MM.1S (cell line): ENCODE results near the gene MOSMO.

Source experiments
- DNase-seq: peaks from one replicate; pipeline ENCODE4 v3.0.0-alpha.2; 2015
- H2AFZ ChIP-seq: fragments of 300-600 bp; sonication (generic); 2 replicates; pipeline ENCODE4 v1.6.0; 2016; ENCODE audit warnings: antibody characterized with exemption, low read length
- H3F3A ChIP-seq: fragments of 300-600 bp; sonication (generic); 2 replicates; pipeline ENCODE4 v1.6.1; 2016; ENCODE audit warnings: mild to moderate bottlenecking, antibody characterized with exemption, low read length, moderate library complexity, mixed read lengths; ENCODE audit not compliant: insufficient read depth
- H3K27ac ChIP-seq: fragments of 300-600 bp; sonication (generic); 2 replicates; pipeline ENCODE4 v1.5.1; 2016; ENCODE audit warnings: mild to moderate bottlenecking, low read length
- H3K27me3 ChIP-seq: fragments of 300-600 bp; sonication (generic); replicated peaks from 2 replicates; pipeline ENCODE4 v1.6.0; 2016; ENCODE audit warnings: low read length; ENCODE audit not compliant: insufficient read depth
- H3K36me3 ChIP-seq: fragments of 300-600 bp; sonication (generic); replicated peaks from 2 replicates; pipeline ENCODE4 v1.6.1; 2016; ENCODE audit warnings: mild to moderate bottlenecking, low read length, mixed read lengths; ENCODE audit not compliant: insufficient read depth
- H3K4me1 ChIP-seq: fragments of 300-600 bp; sonication (generic); 2 replicates; pipeline ENCODE4 v1.6.1; 2016; ENCODE audit warnings: low read length, mixed read lengths
- H3K4me2 ChIP-seq: fragments of 300-600 bp; sonication (generic); 2 replicates; pipeline ENCODE4 v1.6.0; 2016; ENCODE audit warnings: low read depth, low read length
- H3K4me3 ChIP-seq: fragments of 300-600 bp; sonication (generic); 2 replicates; pipeline ENCODE4 v1.5.1; 2016; ENCODE audit warnings: low read length, mixed read lengths
- H3K79me2 ChIP-seq: fragments of 300-600 bp; sonication (generic); 2 replicates; pipeline ENCODE4 v1.6.1; 2016; ENCODE audit warnings: mixed run types, low read length, mixed read lengths
- H3K9ac ChIP-seq: fragments of 300-600 bp; sonication (generic); 2 replicates; pipeline ENCODE4 v1.6.1; 2016; ENCODE audit warnings: low read length, mixed read lengths
- H3K9me2 ChIP-seq: fragments of 300-600 bp; sonication (generic); replicated peaks from 2 replicates; pipeline ENCODE4 v1.6.1; 2016; ENCODE audit warnings: mild to moderate bottlenecking, low read length, mixed read lengths; ENCODE audit not compliant: insufficient read depth
- H3K9me3 ChIP-seq: fragments of 300-600 bp; sonication (generic); replicated peaks from 2 replicates; pipeline ENCODE4 v1.6.1; 2016; ENCODE audit warnings: mild to moderate bottlenecking, low read length, mixed read lengths; ENCODE audit not compliant: insufficient read depth
- H4K20me1 ChIP-seq: fragments of 300-600 bp; sonication (generic); 2 replicates; pipeline ENCODE4 v1.6.1; 2016; ENCODE audit warnings: mild to moderate bottlenecking, low read length, moderate library complexity, mixed read lengths; ENCODE audit not compliant: insufficient read depth
- CTCF ChIP-seq: fragments of 300-600 bp; sonication (generic); IDR thresholded peaks from 2 replicates; pipeline ENCODE4 v1.5.1; 2016; ENCODE audit warnings: antibody characterized with exemption, low read length, mixed read lengths
- EZH2 ChIP-seq: fragments of 300-600 bp; sonication (generic); optimal IDR thresholded peaks from 2 replicates; pipeline ENCODE3; 2017; ENCODE audit warnings: low read depth, mild to moderate bottlenecking, antibody characterized with exemption, low read length, mixed read lengths
- EZH2phosphoT487 ChIP-seq: fragments of 300-600 bp; sonication (generic); IDR thresholded peaks from 2 replicates; pipeline ENCODE4 v1.6.1; 2018; ENCODE audit warnings: antibody characterized with exemption, low read length

The MOSMO gene

GRCh38 chr16:22014271-22014873 lies 6.5 kb downstream of the MOSMO start:
- H3K9ac ChIP-seq: no peak overlapping the region
- H3K9me2 ChIP-seq: no peaks in the 10 kb centered on the region
- H3K27me3 ChIP-seq: no peaks in the 10 kb centered on the region
- H2AFZ ChIP-seq: no peak overlapping the region
- H3K79me2 ChIP-seq: peaks cover 84% of the 10 kb centered on the region
- H3K27ac ChIP-seq: no peak overlapping the region
- no peak for TF ChIP-seq EZH2phosphoT487
- no peak for TF ChIP-seq EZH2
- TF ChIP-seq CTCF: no peak
- no peaks in the 10 kb centered on the region for H3K36me3 ChIP-seq
- no peaks in the 10 kb centered on the region for H4K20me1 ChIP-seq
- peak overlapping the region; percentile 20; the same call in 1 of the 2 replicates for H3K4me3 ChIP-seq
- DNase-seq: peak; percentile 38
- H3K4me1 ChIP-seq: peaks cover 23% of the 10 kb centered on the region
- H3K9me3 ChIP-seq: no peaks in the 10 kb centered on the region
- peaks cover 6% of the 10 kb centered on the region for H3F3A ChIP-seq
- peak overlapping the region; percentile 61 for H3K4me2 ChIP-seq

- Histone ChIP-seq H3K4me1 (peaks cover 23% of the 10 kb centered on the region), H3K9me3 (no peaks in the 10 kb centered on the region), H3K4me2 (no peak overlapping the region), H2AFZ (no peak overlapping the region), H3F3A (peaks cover 6% of the 10 kb centered on the region), H4K20me1 (no peaks in the 10 kb centered on the region), H3K27ac (no peak overlapping the region), H3K9ac (no peak overlapping the region), H3K4me3 (no peak overlapping the region), H3K79me2 (peaks cover 84% of the 10 kb centered on the region), H3K9me2 (no peaks in the 10 kb centered on the region), H3K36me3 (no peaks in the 10 kb centered on the region), H3K27me3 (no peaks in the 10 kb centered on the region)
- TF ChIP-seq EZH2: no peak
- TF ChIP-seq CTCF: no peak
- TF ChIP-seq EZH2phosphoT487: no peak
- no peak for DNase-seq
These were observed 9.0 kb downstream of the MOSMO start for GRCh38 chr16:22016927-22017326.

GRCh38 chr16:22018559-22018958 lies 10.6 kb downstream of the MOSMO start:
- Histone ChIP-seq H3K79me2 (peaks cover 82% of the 10 kb centered on the region), H3K4me2 (no peak overlapping the region), H2AFZ (no peak overlapping the region), H3K9me3 (no peaks in the 10 kb centered on the region), H3K27me3 (no peaks in the 10 kb centered on the region), H3K4me1 (peaks cover 26% of the 10 kb centered on the region), H4K20me1 (no peaks in the 10 kb centered on the region), H3F3A (peaks cover 13% of the 10 kb centered on the region), H3K36me3 (no peaks in the 10 kb centered on the region), H3K9ac (no peak overlapping the region), H3K27ac (no peak overlapping the region), H3K4me3 (no peak overlapping the region), H3K9me2 (no peaks in the 10 kb centered on the region)
- TF ChIP-seq EZH2phosphoT487: no peak
- TF ChIP-seq EZH2: no peak
- no peak for TF ChIP-seq CTCF
- no peak for DNase-seq
